Activated CD4-positive, alpha-beta memory T cell treated with anti-CD3 and anti-CD28 coated beads, Interleukin-2, amount 10 ng/mL, durations not matched to agents 7 days and 5 days (primary cell): Measurements from ENCODE around the gene SMAD5. TPM values are rescaled to one million over a fixed set of nuclear protein-coding genes. Genes with fewer than 3 reads are reported as not detected.

Source experiments
- CTCF ChIA-PET: fragments of 350-600 bp; sonication (Branson Sonifier 250); formaldehyde crosslinking; loops from one replicate; lab custom pipeline; 2021; ENCODE audit warnings: antibody characterized with exemption, inconsistent platforms; lab: Charles Lee
- POLR2A ChIA-PET: fragments of 350-600 bp; sonication (Branson Sonifier 250); formaldehyde crosslinking; loops from one replicate; lab custom pipeline; 2021; ENCODE audit warnings: antibody characterized with exemption; lab: Charles Lee
- DNase-seq: peaks from one replicate; pipeline ENCODE4 v3.0.0-alpha.2; 2020
- H3K27ac Mint-ChIP-seq: one replicate; pipeline ENCODE4 v1.8.0; 2021; ENCODE audit warnings: mild to moderate bottlenecking, mixed read lengths
- H3K27me3 Mint-ChIP-seq: one replicate; pipeline ENCODE4 v1.8.0; 2021; ENCODE audit warnings: mixed read lengths
- H3K36me3 Mint-ChIP-seq: one replicate; pipeline ENCODE4 v1.8.0; 2021; ENCODE audit warnings: low read depth, mixed read lengths
- H3K4me1 Mint-ChIP-seq: one replicate; pipeline ENCODE4 v1.8.0; 2021; ENCODE audit warnings: mixed read lengths
- H3K4me3 Mint-ChIP-seq: one replicate; pipeline ENCODE4 v1.8.0; 2021; ENCODE audit warnings: mild to moderate bottlenecking, mixed read lengths
- H3K9me3 Mint-ChIP-seq: one replicate; pipeline ENCODE4 v1.8.0; 2021; ENCODE audit warnings: mixed read lengths
- total RNA-seq, 2 experiments: library from RNA; stranded (reverse); gene quantifications; one replicate each; pipeline ENCODE4 v1.2.3, GENCODE V29; 2021

Gene SMAD5
- total RNA-seq, 2 experiments from 2014 or later, result 11.5 to 11.8 TPM

DNA sequence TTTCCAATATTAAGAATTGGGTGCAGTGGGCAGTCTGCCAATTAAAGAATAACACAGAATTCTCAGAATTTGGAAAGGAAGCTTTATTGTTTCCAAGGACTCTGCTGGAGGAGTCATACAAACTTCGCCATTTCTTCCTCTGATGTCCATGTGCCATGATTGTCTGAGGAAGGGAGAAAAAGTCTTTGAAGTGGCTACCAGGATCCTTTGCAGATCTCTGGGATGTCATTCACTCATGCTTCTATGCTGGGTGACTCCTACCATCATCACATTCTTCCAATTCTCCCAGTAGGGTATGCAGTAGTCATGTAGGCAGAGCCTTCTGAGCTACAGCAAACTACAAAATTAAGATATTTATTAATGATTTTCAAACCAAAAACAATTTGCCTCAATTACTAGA, 3.2 kb upstream of the SMAD5 start:
- Mint-ChIP-seq H3K36me3 (no peaks in the 10 kb centered on the region), H3K9me3 (no peaks in the 10 kb centered on the region), H3K27ac (no peak overlapping the region), H3K4me3 (no peak overlapping the region), H3K4me1 (peaks cover 16% of the 10 kb centered on the region), H3K27me3 (peaks cover 50% of the 10 kb centered on the region)
- ChIA-PET CTCF (no interaction called here), POLR2A (no interaction called here)
- no peak for DNase-seq

DNA sequence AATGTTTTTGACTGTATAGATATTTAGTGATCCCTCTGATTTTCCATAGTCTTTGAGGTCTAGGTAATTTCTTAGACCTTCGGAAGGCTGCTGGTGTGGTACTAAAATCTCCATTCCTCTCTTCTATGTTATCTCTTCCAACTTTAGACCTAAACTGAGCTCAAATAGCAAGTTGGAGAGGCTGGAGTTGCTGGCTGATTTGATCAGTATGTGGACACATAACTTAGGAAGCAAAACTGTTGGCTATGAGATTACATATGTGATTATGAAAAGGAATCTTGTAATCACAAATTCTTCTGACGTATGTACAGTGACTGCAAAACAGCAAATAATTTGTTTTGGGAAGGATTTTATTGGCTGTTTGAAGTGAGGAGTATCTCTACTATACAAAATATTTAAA, 2.1 kb upstream of the SMAD5 start:
- Mint-ChIP-seq H3K36me3 (no peaks in the 10 kb centered on the region), H3K4me1 (peaks cover 22% of the 10 kb centered on the region), H3K27ac (no peak overlapping the region), H3K27me3 (peaks cover 55% of the 10 kb centered on the region), H3K9me3 (no peaks in the 10 kb centered on the region), H3K4me3 (no peak overlapping the region)
- POLR2A ChIA-PET, result no interaction called here
- CTCF ChIA-PET, result no interaction called here
- no peak for DNase-seq

GRCh38 chr5:136132087-136132486, 558 bp upstream of the SMAD5 start:
- Mint-ChIP-seq H3K9me3 (no peaks in the 10 kb centered on the region), H3K36me3 (no peaks in the 10 kb centered on the region), H3K4me3 (peak overlapping the region; percentile 83), H3K27me3 (peaks cover 45% of the 10 kb centered on the region), H3K27ac (peak overlapping the region; percentile 33), H3K4me1 (peaks cover 22% of the 10 kb centered on the region)
- DNase-seq, result peak; percentile 16
- ChIA-PET CTCF (interaction anchor here (0.9 to 2.1 kb wide), 5 partner anchors 10 to 241 kb away, joined by 3 to 7 read pairs (median 4); no protein-coding TSS in a partner anchor), POLR2A (no interaction called here)

- CTCF ChIA-PET, result interaction anchor here (0.6 to 2.1 kb wide), 4 partner anchors 9 to 637 kb away, joined by 3 to 7 read pairs (median 4); no protein-coding TSS in a partner anchor
- Mint-ChIP-seq H3K27me3 (peaks cover 40% of the 10 kb centered on the region), H3K36me3 (no peaks in the 10 kb centered on the region), H3K4me1 (peaks cover 23% of the 10 kb centered on the region), H3K27ac (peak overlapping the region; percentile 71), H3K9me3 (no peaks in the 10 kb centered on the region), H3K4me3 (peak overlapping the region; percentile 85)
- peak; percentile 22 for DNase-seq
- POLR2A ChIA-PET, result interaction anchor here (1.7 kb wide), 1 partner anchor 9 kb away, joined by 6 read pairs; no protein-coding TSS in a partner anchor
Measured at GRCh38 chr5:136133222-136133921, 727 bp downstream of the SMAD5 start.

- no peak for DNase-seq
- no peaks in the 10 kb centered on the region for H3K36me3 Mint-ChIP-seq
- peaks cover 38% of the 10 kb centered on the region for H3K27me3 Mint-ChIP-seq
- CTCF ChIA-PET, result interaction anchor here (0.6 to 2.1 kb wide), 3 partner anchors 8 to 636 kb away, joined by 3 to 7 read pairs (median 5); no protein-coding TSS in a partner anchor
- peaks cover 23% of the 10 kb centered on the region for H3K4me1 Mint-ChIP-seq
- peak overlapping the region; percentile 85 for H3K4me3 Mint-ChIP-seq
- no peaks in the 10 kb centered on the region for H3K9me3 Mint-ChIP-seq
- peak overlapping the region; percentile 71 for H3K27ac Mint-ChIP-seq
- POLR2A ChIA-PET, result interaction anchor here (1.7 kb wide), 1 partner anchor 10 kb away, joined by 6 read pairs; no protein-coding TSS in a partner anchor
Measured at GRCh38 chr5:136133922-136134379, 1.3 kb downstream of the SMAD5 start.

DNA sequence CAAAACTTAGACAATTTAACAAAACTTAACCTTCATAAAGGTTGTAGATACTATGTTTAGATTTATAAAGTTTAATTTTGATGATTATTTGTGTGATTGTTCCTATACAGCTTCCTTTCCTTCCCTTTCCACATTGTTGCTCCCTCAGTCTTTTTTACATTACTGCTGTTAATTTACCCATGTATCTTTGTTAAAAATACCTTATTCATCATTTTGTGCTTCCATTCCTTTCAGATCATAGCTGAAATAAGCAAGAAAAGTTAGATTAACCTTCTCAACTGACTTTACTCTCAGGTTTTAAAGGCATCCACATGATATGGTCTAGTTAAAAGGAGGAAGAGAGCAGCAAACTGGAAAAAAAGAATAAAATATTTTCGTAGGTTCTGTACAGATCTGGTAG, 2.0 kb downstream of the SMAD5 start:
- Mint-ChIP-seq H3K4me1 (peaks cover 23% of the 10 kb centered on the region), H3K27me3 (peaks cover 40% of the 10 kb centered on the region), H3K4me3 (no peak overlapping the region), H3K36me3 (peaks cover 5% of the 10 kb centered on the region), H3K27ac (no peak overlapping the region), H3K9me3 (no peaks in the 10 kb centered on the region)
- ChIA-PET CTCF (no interaction called here), POLR2A (interaction anchor here (1.7 kb wide), 1 partner anchor 10 kb away, joined by 6 read pairs; no protein-coding TSS in a partner anchor)
- no peak for DNase-seq

GRCh38 chr5:136135536-136135935, 2.9 kb downstream of the SMAD5 start:
- H3K27me3 Mint-ChIP-seq, result peaks cover 34% of the 10 kb centered on the region
- H3K9me3 Mint-ChIP-seq, result no peaks in the 10 kb centered on the region
- H3K36me3 Mint-ChIP-seq, result peaks cover 5% of the 10 kb centered on the region
- no peak overlapping the region for H3K27ac Mint-ChIP-seq
- DNase-seq, result no peak
- H3K4me1 Mint-ChIP-seq, result peaks cover 23% of the 10 kb centered on the region
- ChIA-PET CTCF (no interaction called here), POLR2A (no interaction called here)
- no peak overlapping the region for H3K4me3 Mint-ChIP-seq

DNA sequence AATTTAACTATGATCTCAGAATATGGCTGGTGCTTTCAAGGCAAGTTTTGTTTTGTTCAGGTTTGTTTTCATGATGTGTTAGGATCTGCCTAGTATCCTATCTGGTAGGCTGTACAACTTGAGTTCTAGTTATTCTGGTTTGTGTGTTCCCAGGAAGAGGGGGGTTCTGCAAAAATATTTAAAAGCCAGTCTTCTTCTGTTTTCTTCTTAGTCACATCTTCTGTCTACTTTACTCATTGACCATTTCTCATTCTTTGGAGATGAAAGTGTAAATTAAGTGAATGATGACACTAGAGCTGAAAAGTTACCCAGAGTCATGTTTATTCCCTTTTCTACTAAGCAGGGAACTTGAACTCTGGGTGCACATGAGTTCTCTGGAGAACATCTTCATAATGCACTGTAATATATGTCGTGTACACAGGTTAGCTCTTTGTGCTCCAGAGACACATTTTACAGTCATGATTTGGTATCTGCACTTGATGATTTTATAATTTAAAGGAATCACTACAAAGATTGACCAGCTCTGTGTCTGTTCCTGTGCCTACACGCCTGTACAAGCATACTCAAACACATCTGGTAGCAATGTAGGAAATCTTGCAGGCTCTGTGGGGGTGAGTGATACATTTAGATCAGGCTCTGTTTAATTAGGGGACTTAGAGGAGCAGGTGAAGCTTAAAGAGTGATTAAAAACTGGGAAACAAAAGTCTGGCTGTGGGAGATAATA, 5.0 kb downstream of the SMAD5 start:
- Mint-ChIP-seq H3K27ac (no peak overlapping the region), H3K27me3 (peaks cover 22% of the 10 kb centered on the region), H3K9me3 (no peaks in the 10 kb centered on the region), H3K4me1 (peaks cover 17% of the 10 kb centered on the region), H3K4me3 (no peak overlapping the region), H3K36me3 (peaks cover 5% of the 10 kb centered on the region)
- DNase-seq, result no peak
- POLR2A ChIA-PET, result no interaction called here
- CTCF ChIA-PET, result no interaction called here

GRCh38 chr5:136141561-136141960, 8.9 kb downstream of the SMAD5 start:
- CTCF ChIA-PET, result interaction anchor here (1.7 kb wide), 1 partner anchor 9 kb away, joined by 7 read pairs; the partner anchor contains the start of gene SMAD5
- DNase-seq, result no peak
- Mint-ChIP-seq H3K36me3 (peaks cover 5% of the 10 kb centered on the region), H3K27ac (no peak overlapping the region), H3K4me1 (peaks cover 2% of the 10 kb centered on the region), H3K4me3 (no peak overlapping the region), H3K9me3 (no peaks in the 10 kb centered on the region), H3K27me3 (peaks cover 9% of the 10 kb centered on the region)
- POLR2A ChIA-PET, result no interaction called here

GRCh38 chr5:136143312-136143711, 10.7 kb downstream of the SMAD5 start:
- ChIA-PET CTCF (no interaction called here), POLR2A (no interaction called here)
- Mint-ChIP-seq H3K27me3 (peaks cover 7% of the 10 kb centered on the region), H3K4me3 (no peak overlapping the region), H3K4me1 (no peaks in the 10 kb centered on the region), H3K36me3 (peaks cover 5% of the 10 kb centered on the region), H3K27ac (no peak overlapping the region), H3K9me3 (no peaks in the 10 kb centered on the region)
- no peak for DNase-seq

DNA sequence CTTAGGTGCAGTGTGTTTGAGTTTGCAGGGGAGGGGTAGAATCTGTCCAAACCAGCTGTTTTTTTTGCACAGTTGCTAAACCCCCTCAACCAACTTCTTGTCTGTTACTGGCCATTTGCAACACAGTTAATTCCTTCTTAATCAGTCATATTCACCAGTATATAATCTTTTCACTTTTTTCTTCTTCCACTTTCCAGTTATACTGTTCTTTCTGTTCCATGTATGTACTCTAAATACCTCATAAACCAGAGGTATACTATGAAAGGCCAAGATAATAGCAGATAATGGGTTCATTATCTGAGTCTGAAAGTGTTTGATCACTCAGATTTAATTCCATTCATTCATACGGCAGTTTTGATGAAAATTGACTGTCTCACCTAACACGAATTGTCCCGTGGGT, 11.1 kb downstream of the SMAD5 start:
- no peak for DNase-seq
- POLR2A ChIA-PET, result no interaction called here
- H3K36me3 Mint-ChIP-seq, result peaks cover 5% of the 10 kb centered on the region
- H3K27ac Mint-ChIP-seq, result no peak overlapping the region
- peaks cover 7% of the 10 kb centered on the region for H3K27me3 Mint-ChIP-seq
- no peak overlapping the region for H3K4me3 Mint-ChIP-seq
- CTCF ChIA-PET, result no interaction called here
- H3K4me1 Mint-ChIP-seq, result no peaks in the 10 kb centered on the region
- H3K9me3 Mint-ChIP-seq, result no peaks in the 10 kb centered on the region

DNA sequence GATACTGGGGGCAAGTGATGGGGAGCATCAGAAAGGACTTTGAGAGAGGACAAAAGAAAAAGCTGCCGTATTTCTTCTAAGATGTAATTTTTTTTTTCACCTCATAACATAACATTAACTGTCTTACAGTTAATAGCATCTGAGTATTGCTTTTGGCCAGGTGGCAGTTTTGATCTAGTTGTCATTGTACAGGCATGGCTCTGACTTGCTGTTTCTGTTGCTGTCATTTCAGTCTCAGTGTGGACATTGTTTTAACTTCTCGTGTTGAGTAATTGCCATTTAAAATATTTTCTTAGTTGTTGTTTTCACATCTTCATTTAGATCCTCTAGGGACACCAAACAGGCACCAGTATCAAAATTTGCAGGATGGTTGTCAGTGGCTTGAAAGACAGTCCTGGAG, 12.4 kb downstream of the SMAD5 start:
- Mint-ChIP-seq H3K4me1 (no peaks in the 10 kb centered on the region), H3K9me3 (no peaks in the 10 kb centered on the region), H3K27ac (no peak overlapping the region), H3K27me3 (no peaks in the 10 kb centered on the region), H3K4me3 (no peak overlapping the region), H3K36me3 (no peaks in the 10 kb centered on the region)
- ChIA-PET CTCF (no interaction called here), POLR2A (no interaction called here)
- no peak for DNase-seq

DNA sequence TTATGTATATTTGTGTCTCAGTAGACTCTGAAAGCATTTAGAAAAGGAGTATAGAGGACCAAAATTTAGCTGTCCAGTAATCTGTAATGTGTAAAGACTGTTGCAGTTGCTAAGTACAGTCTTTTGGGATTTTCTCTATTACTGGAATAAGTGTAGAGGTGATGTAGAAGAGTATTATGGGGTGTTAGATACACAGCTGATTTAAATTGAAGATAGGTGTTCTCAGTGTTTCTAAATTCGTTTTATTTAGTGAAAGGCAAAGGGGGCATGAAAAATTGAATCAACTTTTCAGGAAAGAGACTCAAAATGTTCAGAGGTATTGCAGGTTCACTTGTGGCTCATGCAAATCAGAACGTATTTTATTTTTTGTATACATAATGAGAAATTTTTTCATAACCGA, 13.6 kb downstream of the SMAD5 start:
- ChIA-PET POLR2A (no interaction called here), CTCF (no interaction called here)
- no peaks in the 10 kb centered on the region for H3K27me3 Mint-ChIP-seq
- H3K27ac Mint-ChIP-seq, result no peak overlapping the region
- no peak for DNase-seq
- no peaks in the 10 kb centered on the region for H3K36me3 Mint-ChIP-seq
- no peaks in the 10 kb centered on the region for H3K4me1 Mint-ChIP-seq
- no peaks in the 10 kb centered on the region for H3K9me3 Mint-ChIP-seq
- no peak overlapping the region for H3K4me3 Mint-ChIP-seq
